Fibroblast of mammary gland (primary cell): ENCODE measurements around the gene TACSTD2.

Experiments
- DNase-seq: peaks from one replicate; pipeline ENCODE4 v3.0.0-alpha.2; 2010; ENCODE audit warnings: low read depth
- H3K4me3 ChIP-seq: 2 replicates; pipeline ENCODE4 v1.5.1; 2011; ENCODE audit warnings: low read depth, mild to moderate bottlenecking, low read length, moderate library complexity; ENCODE audit not compliant: control insufficient read depth
- TF ChIP-seq, protein P1 (sequence below): conservative IDR thresholded peaks from 2 replicates; pipeline ENCODE4 v1.5.1; 2011; ENCODE audit warnings: low read depth, low read length, inconsistent platforms; ENCODE audit not compliant: control insufficient read depth, insufficient read depth

TACSTD2 gene

DNA sequence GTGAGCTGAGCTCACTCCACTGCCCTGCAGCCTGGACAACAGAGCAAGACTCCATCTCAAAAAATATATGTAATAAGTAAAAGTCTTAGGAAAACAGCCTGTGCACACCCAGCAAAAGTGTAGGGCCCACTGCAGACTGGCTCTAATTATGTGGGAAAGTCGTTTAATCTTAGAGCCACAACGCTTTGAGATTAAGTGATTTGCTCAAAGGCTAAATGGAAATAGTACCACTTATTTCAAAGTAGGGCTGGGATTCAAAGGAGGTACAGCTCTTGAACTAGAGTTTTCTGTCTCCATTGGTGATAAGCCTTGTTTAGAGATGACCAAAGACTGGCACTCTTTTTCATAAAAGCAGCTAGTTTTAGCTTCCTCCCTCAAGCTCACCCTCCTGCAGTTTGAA lies 2.2 kb downstream of the TACSTD2 start:
- TF ChIP-seq, protein P1, sequence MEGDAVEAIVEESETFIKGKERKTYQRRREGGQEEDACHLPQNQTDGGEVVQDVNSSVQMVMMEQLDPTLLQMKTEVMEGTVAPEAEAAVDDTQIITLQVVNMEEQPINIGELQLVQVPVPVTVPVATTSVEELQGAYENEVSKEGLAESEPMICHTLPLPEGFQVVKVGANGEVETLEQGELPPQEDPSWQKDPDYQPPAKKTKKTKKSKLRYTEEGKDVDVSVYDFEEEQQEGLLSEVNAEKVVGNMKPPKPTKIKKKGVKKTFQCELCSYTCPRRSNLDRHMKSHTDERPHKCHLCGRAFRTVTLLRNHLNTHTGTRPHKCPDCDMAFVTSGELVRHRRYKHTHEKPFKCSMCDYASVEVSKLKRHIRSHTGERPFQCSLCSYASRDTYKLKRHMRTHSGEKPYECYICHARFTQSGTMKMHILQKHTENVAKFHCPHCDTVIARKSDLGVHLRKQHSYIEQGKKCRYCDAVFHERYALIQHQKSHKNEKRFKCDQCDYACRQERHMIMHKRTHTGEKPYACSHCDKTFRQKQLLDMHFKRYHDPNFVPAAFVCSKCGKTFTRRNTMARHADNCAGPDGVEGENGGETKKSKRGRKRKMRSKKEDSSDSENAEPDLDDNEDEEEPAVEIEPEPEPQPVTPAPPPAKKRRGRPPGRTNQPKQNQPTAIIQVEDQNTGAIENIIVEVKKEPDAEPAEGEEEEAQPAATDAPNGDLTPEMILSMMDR, result no peak
- no peak overlapping the region for H3K4me3 ChIP-seq
- DNase-seq, result no peak

DNA sequence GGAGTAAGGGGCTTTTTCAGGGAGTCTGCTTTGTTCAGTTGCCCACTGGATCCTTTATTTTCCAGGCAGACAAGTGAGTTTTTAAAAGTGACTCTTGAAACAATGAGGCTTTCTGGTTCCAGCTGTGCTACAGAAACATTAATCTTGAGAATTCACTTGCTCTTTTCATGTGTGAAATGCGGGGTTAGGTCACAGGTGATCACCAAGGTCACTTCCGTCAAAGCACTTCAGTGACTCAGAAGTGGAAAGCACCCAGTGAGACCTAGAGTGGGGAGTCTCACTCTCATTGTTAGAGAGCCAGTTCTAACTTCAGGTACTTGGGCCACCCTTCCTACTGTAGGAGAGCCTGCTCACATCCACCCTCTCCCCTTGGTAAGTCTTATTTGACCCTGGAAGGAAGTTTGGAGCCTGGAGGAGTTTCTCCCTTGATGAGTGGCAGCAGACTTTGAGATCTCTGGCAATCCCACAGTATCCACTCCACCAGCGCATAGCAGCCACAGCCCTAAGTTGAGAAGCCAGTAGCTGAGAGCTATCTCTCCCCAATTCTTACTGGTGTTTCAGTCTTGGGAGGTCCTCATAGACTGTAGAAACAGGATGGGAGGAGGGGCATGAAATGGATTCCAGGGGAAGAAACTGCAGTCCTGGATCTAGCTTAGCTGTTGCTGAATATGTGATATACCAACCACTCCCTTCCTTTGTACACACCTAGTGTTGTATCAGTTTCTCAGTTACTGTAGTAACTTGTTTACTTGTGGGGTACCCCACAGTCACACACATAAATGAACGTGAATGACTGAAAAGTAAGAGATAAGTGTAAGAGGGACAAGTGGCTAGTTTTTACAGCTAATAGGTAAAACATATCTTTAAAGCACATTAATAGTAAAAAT lies 3.1 kb downstream of the TACSTD2 start:
- DNase-seq, result no peak
- H3K4me3 ChIP-seq, result no peak overlapping the region
- TF ChIP-seq, protein P1, result no peak

DNA sequence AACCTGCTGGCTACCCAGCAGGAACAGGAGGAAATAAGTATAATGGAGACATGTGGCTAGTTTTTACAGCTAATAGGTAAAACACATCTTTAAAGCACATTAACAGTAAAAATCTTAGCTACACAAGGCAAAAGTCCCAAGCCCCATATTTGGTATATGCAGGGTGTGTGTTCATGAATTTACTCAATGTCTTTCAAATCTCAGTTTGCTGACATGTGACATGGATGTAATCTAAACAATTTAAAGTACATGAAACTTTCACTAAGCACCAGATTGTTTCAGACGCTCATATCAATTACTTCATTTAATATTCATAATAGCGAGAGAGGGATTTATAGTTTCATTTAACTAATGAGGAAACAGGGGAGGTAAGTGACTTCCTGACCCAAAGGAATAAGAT lies 3.9 kb downstream of the TACSTD2 start:
- TF ChIP-seq, protein P1, result no peak
- no peak for DNase-seq
- no peak overlapping the region for H3K4me3 ChIP-seq

DNA sequence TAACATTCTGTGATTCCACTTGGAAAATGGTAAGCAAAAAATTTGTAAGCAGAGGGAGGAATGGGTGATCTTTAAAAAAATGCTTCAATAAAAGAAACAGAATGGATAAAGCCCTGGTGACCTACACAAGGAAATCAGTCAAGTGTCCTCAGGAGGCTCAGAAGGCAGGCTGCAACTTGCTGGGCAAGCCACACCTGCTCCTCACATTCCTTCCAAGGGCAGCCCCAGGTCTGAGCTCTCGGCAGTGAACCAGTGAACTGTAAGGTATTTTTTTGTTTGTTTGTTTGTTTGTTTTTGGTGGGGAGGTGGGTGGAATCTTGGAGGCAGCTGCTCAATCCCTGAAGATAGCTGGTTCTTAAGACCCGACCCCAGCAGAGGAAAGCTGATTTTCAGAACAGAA lies 4.4 kb downstream of the TACSTD2 start:
- DNase-seq, result no peak
- no peak overlapping the region for H3K4me3 ChIP-seq
- TF ChIP-seq, protein P1, result no peak

DNA sequence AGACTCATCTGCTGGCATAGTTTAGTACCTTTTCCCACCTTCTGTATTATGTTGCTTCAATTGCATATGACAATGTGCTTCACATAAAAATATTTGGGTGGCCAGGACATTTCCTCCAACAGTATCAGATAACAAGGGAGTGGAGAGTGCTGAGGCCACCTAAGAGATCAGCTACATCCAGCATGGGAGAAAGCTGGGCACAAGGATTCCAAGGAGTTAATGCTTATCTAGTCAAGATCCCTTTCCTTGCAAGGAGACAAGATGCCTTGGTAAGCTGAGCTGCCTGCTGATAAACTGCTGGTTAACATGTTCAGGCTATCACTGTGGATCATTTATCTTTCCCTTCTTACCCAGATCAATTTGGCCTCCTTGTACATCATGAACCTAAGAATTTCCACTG lies 5.4 kb downstream of the TACSTD2 start:
- TF ChIP-seq, protein P1, result no peak
- no peak for DNase-seq
- H3K4me3 ChIP-seq, result no peak overlapping the region

DNA sequence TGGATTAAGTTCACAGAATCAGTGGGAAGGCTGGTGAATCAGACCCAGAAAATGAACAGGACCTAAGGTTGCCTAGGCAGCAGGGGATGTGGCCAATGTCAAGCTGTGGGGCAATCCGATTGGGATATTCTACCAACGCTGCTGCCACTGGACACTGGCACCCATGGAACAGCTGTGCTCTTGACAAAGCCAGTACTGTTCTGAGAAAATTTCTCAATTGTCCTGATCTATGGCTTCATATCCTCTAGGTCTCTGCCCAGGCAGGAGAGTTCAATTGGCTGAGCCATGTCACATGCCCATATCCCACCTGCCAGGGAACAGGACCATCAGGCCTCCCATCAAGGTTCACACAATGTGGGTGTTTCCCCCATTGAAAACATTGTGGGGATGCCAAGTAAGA lies 6.2 kb downstream of the TACSTD2 start:
- DNase-seq, result no peak
- TF ChIP-seq, protein P1, result no peak
- H3K4me3 ChIP-seq, result no peak overlapping the region
